ENCODE data around the gene ARHGEF5. TPM values are rescaled to one million over a fixed set of nuclear protein-coding genes. Genes with fewer than 3 reads are reported as not detected.
A peak's percentile ranks its signal among the peaks of the same experiment; 100 is the strongest.

ARHGEF5 gene
- polyA plus RNA-seq, 2 donors, result 14.6 to 22.1 TPM

DNA sequence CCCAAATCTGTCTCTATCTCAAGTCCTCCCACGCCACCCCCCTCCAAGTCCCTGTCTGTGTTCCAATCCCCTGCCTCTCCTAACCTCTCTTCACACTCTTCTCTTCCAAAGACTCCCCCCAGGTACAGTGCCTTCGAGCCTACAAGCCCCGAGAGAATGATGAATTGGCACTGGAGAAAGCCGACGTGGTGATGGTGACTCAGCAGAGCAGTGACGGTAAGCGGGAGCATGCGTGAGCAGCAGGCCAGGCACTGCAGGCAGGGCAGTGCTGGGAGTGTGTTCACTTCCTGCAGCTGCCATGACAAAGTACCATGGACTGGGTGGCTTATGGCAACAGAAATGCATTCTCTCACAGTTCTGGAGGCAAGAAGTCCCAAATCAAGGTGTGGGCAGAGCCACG lies 23.4 kb downstream of the ARHGEF5 start:
- Histone ChIP-seq H3K9me3 (ENCODE audit: control insufficient read depth in 2 of 2, insufficient read depth in 1 of 2, low read depth in 1 of 2, low read length in 1 of 2) (peaks cover 3% of the 10 kb centered on the region in 2 donors), H3K4me3 (ENCODE audit: low read depth in 1 of 2, low read length in 2 of 2) (no peak overlapping the region), H3K27ac (ENCODE audit: low read depth in 2 of 2, low read length in 1 of 2) (no peak overlapping the region), H3K4me1 (ENCODE audit: control insufficient read depth in 2 of 2, insufficient read depth in 2 of 2, low read length in 1 of 2) (peaks cover 0 to 3% of the 10 kb centered on the region in 2 donors), H3K27me3 (ENCODE audit: control insufficient read depth in 1 of 2, insufficient read depth in 2 of 2, low read length in 2 of 2) (no peaks in the 10 kb centered on the region), H3K36me3 (ENCODE audit: control insufficient read depth in 2 of 2, insufficient read depth in 2 of 2, low read length in 1 of 2) (peaks cover 11 to 14% of the 10 kb centered on the region in 2 donors)
- WGBS, 2 donors, result 86% methylated on average over 9 of the region's 9 CpGs

DNA sequence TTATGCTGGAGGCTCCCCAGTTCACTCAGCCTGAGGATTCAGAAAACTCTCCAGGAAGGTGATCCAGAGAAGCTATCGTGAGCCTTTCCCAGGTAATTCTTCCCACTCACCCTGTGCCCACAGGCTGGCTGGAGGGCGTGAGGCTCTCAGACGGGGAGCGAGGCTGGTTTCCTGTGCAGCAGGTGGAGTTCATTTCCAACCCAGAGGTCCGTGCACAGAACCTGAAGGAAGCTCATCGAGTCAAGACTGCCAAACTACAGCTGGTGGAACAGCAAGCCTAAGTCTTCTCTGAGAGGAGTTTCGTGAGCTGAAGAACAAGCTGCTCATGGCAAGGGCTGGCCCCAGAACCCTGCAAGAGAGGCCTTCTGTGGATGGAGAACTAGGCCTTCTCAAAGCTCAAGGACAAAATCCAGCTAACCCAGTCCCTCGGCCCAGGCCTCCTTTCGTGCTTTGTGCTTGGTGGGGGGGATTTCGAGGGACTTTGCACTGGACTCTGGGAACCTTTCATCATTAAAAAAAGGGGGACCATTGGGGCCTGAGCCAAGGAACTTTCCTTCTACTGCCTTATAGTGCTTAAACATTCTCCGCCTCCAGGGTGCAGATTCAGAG lies 24.7 kb downstream of the ARHGEF5 start:
- Histone ChIP-seq H3K4me3 (ENCODE audit: low read depth in 1 of 2, low read length in 2 of 2) (no peak overlapping the region), H3K9me3 (ENCODE audit: control insufficient read depth in 2 of 2, insufficient read depth in 1 of 2, low read depth in 1 of 2, low read length in 1 of 2) (peaks cover 3% of the 10 kb centered on the region in 2 donors), H3K27ac (ENCODE audit: low read depth in 2 of 2, low read length in 1 of 2) (no peak overlapping the region), H3K27me3 (ENCODE audit: control insufficient read depth in 1 of 2, insufficient read depth in 2 of 2, low read length in 2 of 2) (no peaks in the 10 kb centered on the region), H3K4me1 (ENCODE audit: control insufficient read depth in 2 of 2, insufficient read depth in 2 of 2, low read length in 1 of 2) (peaks cover 3 to 8% of the 10 kb centered on the region in 2 donors), H3K36me3 (ENCODE audit: control insufficient read depth in 2 of 2, insufficient read depth in 2 of 2, low read length in 1 of 2) (peaks cover 11 to 14% of the 10 kb centered on the region in 2 donors)
- 95 to 96% methylated on average over 11 of the region's 11 CpGs for WGBS, 2 donors

DNA sequence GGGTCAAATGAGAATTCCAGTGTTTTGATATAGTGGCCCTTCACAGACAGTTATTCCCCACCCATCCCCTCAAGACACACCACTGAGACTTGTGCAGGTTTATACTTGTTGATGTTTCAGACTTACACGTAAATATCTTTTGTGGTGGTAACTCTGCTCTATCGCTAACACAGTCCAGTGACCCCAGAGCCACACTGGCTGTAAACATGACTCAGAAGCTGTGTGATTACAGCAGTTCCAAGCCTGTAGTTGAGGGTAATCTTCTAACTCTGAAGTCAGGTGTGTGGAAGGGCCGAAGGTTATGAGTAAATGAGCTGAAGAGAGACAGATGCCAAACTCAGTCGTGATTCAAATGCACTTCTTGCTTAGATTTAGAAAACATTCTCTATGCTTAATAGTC lies 28.9 kb downstream of the ARHGEF5 start:
- peaks cover 2 to 8% of the 10 kb centered on the region in 2 donors for H3K36me3 ChIP-seq (ENCODE audit: control insufficient read depth in 2 of 2, insufficient read depth in 2 of 2, low read length in 1 of 2)
- H3K27me3 ChIP-seq (ENCODE audit: control insufficient read depth in 1 of 2, insufficient read depth in 2 of 2, low read length in 2 of 2), result no peaks in the 10 kb centered on the region
- H3K27ac ChIP-seq (ENCODE audit: low read depth in 2 of 2, low read length in 1 of 2), result peak overlapping the region; percentile 36 to 55
- H3K9me3 ChIP-seq (ENCODE audit: control insufficient read depth in 2 of 2, insufficient read depth in 1 of 2, low read depth in 1 of 2, low read length in 1 of 2), result no peaks in the 10 kb centered on the region
- WGBS, 2 donors, result 40 to 46% methylated on average over 4 of the region's 4 CpGs
- no peak overlapping the region for H3K4me3 ChIP-seq (ENCODE audit: low read depth in 1 of 2, low read length in 2 of 2)
- H3K4me1 ChIP-seq (ENCODE audit: control insufficient read depth in 2 of 2, insufficient read depth in 2 of 2, low read length in 1 of 2), result peaks cover 0 to 10% of the 10 kb centered on the region in 2 donors

DNA sequence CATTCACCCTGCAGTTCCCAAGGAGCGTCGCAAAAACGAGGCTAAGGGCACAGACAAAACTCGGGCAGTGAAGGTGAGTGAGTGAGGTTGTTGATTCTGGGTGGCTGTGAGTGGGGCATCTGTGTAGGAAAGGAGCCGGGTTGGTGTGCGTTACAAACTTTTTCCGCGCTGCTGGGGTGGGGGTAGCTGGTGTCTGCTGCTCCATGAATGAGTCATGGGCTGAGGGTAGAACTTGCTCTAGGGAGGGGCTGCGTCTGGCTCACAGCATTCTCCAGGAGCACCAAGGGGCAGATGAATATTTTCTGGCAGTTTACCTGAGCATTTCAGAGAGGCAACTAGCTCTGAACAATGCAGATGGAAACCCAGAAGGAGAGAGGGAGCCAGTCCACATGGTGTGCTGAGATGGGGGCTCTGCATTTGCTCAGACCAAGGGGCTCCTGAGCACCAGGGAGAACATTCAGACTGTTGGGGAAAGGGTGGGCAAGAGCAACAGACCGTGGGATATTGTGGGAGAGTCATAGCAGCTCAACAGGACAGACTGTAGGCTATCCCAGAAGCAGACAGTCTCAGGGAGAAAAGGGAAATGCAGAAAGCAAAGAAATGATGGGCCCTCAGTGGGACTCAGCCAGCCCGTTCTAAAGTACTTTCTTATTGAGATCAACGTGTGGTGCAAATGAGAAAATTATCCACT lies 29.5 kb downstream of the ARHGEF5 start:
- Histone ChIP-seq H3K27ac (ENCODE audit: low read depth in 2 of 2, low read length in 1 of 2) (peak overlapping the region; percentile 45 to 55), H3K36me3 (ENCODE audit: control insufficient read depth in 2 of 2, insufficient read depth in 2 of 2, low read length in 1 of 2) (peaks cover 2 to 7% of the 10 kb centered on the region in 2 donors), H3K4me1 (ENCODE audit: control insufficient read depth in 2 of 2, insufficient read depth in 2 of 2, low read length in 1 of 2) (peaks cover 0 to 10% of the 10 kb centered on the region in 2 donors), H3K4me3 (ENCODE audit: low read depth in 1 of 2, low read length in 2 of 2) (no peak overlapping the region), H3K9me3 (ENCODE audit: control insufficient read depth in 2 of 2, insufficient read depth in 1 of 2, low read depth in 1 of 2, low read length in 1 of 2) (no peaks in the 10 kb centered on the region), H3K27me3 (ENCODE audit: control insufficient read depth in 1 of 2, insufficient read depth in 2 of 2, low read length in 2 of 2) (no peaks in the 10 kb centered on the region)
- WGBS, 2 donors, result 45 to 46% methylated on average over 12 of the region's 12 CpGs

DNA sequence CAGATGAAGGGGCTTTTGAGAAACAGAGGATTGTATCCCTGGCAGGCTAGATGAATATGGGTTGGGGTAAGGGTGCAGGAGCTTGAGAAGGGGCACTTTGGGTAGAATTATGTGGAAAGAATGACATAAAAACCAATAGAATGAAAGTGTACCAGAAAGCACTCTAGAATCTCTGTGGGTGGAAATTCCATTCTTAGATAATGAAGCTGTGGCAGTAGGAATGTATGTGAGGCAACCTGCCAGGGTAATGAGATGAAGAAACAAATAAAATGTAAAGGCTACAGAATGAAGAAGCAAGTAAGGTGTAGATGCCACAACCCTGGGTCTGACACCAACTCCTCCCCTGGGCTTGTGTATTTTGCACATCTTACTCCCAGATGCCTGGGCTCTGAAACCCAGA lies 31.5 kb downstream of the ARHGEF5 start:
- Histone ChIP-seq H3K27me3 (ENCODE audit: control insufficient read depth in 1 of 2, insufficient read depth in 2 of 2, low read length in 2 of 2) (no peaks in the 10 kb centered on the region), H3K4me1 (ENCODE audit: control insufficient read depth in 2 of 2, insufficient read depth in 2 of 2, low read length in 1 of 2) (peaks cover 0 to 10% of the 10 kb centered on the region in 2 donors), H3K9me3 (ENCODE audit: control insufficient read depth in 2 of 2, insufficient read depth in 1 of 2, low read depth in 1 of 2, low read length in 1 of 2) (no peaks in the 10 kb centered on the region), H3K4me3 (ENCODE audit: low read depth in 1 of 2, low read length in 2 of 2) (no peak overlapping the region), H3K27ac (ENCODE audit: low read depth in 2 of 2, low read length in 1 of 2) (no peak overlapping the region), H3K36me3 (ENCODE audit: control insufficient read depth in 2 of 2, insufficient read depth in 2 of 2, low read length in 1 of 2) (no peaks in the 10 kb centered on the region)

DNA sequence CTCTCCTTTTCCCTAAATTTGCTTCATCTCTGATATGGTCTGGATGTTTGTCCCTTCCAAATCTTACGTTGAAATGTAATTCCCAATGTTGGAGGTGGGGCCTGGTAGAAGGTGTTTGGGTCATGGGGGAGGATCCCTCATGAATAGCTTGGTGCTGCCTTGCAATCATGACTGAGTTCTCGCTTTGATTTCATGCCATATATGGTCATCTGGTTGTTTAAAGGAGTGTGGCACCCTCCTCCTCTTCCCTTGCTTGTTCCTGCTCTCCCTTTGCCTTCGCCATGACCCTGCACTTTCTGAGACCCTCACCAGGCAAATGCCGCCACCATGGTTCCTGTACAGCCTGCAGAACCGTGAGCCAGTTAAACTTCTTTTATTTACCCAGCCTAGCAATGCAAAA lies 33.7 kb downstream of the ARHGEF5 start:
- Histone ChIP-seq H3K4me1 (ENCODE audit: control insufficient read depth in 2 of 2, insufficient read depth in 2 of 2, low read length in 1 of 2) (peaks cover 0 to 10% of the 10 kb centered on the region in 2 donors), H3K27ac (ENCODE audit: low read depth in 2 of 2, low read length in 1 of 2) (no peak overlapping the region), H3K27me3 (ENCODE audit: control insufficient read depth in 1 of 2, insufficient read depth in 2 of 2, low read length in 2 of 2) (no peaks in the 10 kb centered on the region), H3K9me3 (ENCODE audit: control insufficient read depth in 2 of 2, insufficient read depth in 1 of 2, low read depth in 1 of 2, low read length in 1 of 2) (no peaks in the 10 kb centered on the region), H3K4me3 (ENCODE audit: low read depth in 1 of 2, low read length in 2 of 2) (no peak overlapping the region), H3K36me3 (ENCODE audit: control insufficient read depth in 2 of 2, insufficient read depth in 2 of 2, low read length in 1 of 2) (no peaks in the 10 kb centered on the region)
- 89 to 92% methylated on average over 5 of the region's 5 CpGs for WGBS, 2 donors

DNA sequence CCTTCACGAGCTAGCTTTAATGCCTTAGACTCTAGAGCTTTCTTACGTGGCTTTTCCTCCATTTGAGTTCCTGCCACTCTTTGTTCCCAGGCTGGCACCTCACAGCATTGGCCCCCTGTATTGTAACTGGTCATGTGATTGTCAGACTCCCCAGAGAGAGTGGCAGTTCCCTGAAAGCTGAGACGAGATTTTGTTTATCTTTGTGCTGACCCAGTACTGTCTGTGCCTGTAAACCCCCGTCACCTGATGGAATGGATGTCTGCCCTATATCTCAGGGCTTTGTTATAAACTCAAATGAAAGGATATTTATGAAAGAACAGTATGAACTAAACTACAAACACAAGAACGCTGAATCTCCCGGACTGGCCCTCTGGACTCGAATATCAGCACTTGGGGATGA lies 35.3 kb downstream of the ARHGEF5 start:
- Histone ChIP-seq H3K9me3 (ENCODE audit: control insufficient read depth in 2 of 2, insufficient read depth in 1 of 2, low read depth in 1 of 2, low read length in 1 of 2) (no peaks in the 10 kb centered on the region), H3K36me3 (ENCODE audit: control insufficient read depth in 2 of 2, insufficient read depth in 2 of 2, low read length in 1 of 2) (no peaks in the 10 kb centered on the region), H3K4me1 (ENCODE audit: control insufficient read depth in 2 of 2, insufficient read depth in 2 of 2, low read length in 1 of 2) (no peaks in the 10 kb centered on the region), H3K4me3 (ENCODE audit: low read depth in 1 of 2, low read length in 2 of 2) (no peak overlapping the region), H3K27ac (ENCODE audit: low read depth in 2 of 2, low read length in 1 of 2) (no peak overlapping the region), H3K27me3 (ENCODE audit: control insufficient read depth in 1 of 2, insufficient read depth in 2 of 2, low read length in 2 of 2) (no peaks in the 10 kb centered on the region)
- 68 to 70% methylated on average over 7 of the region's 7 CpGs for WGBS, 2 donors

DNA sequence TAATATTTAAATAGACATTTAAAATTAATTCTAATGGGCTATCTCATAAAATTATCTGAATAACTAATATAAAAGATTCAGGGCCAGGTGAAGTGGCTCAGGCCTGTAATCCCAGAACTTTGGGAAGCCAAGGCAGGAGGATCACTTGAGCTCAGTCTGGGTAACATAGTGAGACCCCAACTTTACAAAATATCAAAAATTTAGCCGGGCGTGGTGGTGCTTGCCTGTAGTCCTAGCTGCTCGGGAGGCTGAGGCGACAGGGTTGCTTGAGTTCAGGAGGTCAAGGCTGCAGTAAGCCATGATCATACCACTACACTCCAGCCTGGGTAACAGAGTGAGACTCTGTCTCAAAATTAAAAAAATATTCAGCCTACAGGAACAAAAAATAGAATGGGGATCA lies 35.8 kb downstream of the ARHGEF5 start:
- 85 to 96% methylated on average over 4 of the region's 4 CpGs for WGBS, 2 donors
- H3K27ac ChIP-seq (ENCODE audit: low read depth in 2 of 2, low read length in 1 of 2), result no peak overlapping the region
- no peak overlapping the region for H3K4me3 ChIP-seq (ENCODE audit: low read depth in 1 of 2, low read length in 2 of 2)
- H3K4me1 ChIP-seq (ENCODE audit: control insufficient read depth in 2 of 2, insufficient read depth in 2 of 2, low read length in 1 of 2), result no peaks in the 10 kb centered on the region
- no peaks in the 10 kb centered on the region for H3K36me3 ChIP-seq (ENCODE audit: control insufficient read depth in 2 of 2, insufficient read depth in 2 of 2, low read length in 1 of 2)
- no peaks in the 10 kb centered on the region for H3K27me3 ChIP-seq (ENCODE audit: control insufficient read depth in 1 of 2, insufficient read depth in 2 of 2, low read length in 2 of 2)
- H3K9me3 ChIP-seq (ENCODE audit: control insufficient read depth in 2 of 2, insufficient read depth in 1 of 2, low read depth in 1 of 2, low read length in 1 of 2), result no peaks in the 10 kb centered on the region

DNA sequence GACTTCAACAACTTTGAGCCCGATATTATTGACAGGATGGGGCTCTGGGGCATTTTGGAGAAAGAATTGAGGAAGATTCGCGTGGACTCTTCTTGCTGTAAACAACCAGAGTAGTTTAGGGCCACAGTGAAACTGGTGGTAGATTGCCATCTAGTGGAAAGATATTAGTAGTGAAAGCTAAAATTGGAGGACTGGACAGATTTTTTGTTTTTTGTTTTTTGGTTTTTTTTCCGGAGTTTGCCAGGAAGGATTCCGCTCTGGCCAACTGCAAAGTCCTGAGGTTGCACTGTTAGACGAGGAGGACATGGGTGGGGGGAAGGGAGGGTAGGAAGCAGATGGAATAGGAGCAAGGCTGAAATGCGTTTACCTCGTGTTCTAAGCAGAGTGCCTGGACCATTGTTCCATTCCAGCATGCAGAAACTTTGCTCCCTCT lies 36.6 kb downstream of the ARHGEF5 start:
- Histone ChIP-seq H3K27me3 (ENCODE audit: control insufficient read depth in 1 of 2, insufficient read depth in 2 of 2, low read length in 2 of 2) (no peaks in the 10 kb centered on the region), H3K4me1 (ENCODE audit: control insufficient read depth in 2 of 2, insufficient read depth in 2 of 2, low read length in 1 of 2) (no peaks in the 10 kb centered on the region), H3K27ac (ENCODE audit: low read depth in 2 of 2, low read length in 1 of 2) (no peak overlapping the region), H3K9me3 (ENCODE audit: control insufficient read depth in 2 of 2, insufficient read depth in 1 of 2, low read depth in 1 of 2, low read length in 1 of 2) (no peaks in the 10 kb centered on the region), H3K36me3 (ENCODE audit: control insufficient read depth in 2 of 2, insufficient read depth in 2 of 2, low read length in 1 of 2) (no peaks in the 10 kb centered on the region), H3K4me3 (ENCODE audit: low read depth in 1 of 2, low read length in 2 of 2) (no peak overlapping the region)
- WGBS, 2 donors, result 3 to 5% methylated on average over 8 of the region's 8 CpGs

DNA sequence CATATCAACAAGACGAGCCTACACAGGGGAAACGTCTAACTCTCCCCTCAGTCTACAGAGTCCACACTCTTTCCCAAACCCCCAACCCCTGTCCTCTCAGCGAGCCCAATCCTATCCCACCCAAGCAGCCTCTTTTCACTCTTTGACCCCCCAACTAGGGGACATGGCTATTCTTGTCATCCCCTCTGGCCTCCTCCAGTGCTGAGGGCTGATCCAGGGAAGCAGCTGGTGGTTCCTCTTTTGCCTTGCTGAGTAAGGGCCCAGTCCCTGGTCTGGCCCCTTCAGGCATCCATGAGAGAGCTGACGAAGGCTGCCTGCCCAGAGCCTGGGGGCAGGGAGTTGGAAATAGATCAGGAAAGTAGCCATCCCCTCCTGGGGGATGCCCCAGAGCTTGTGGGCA lies 41.9 kb downstream of the ARHGEF5 start:
- Histone ChIP-seq H3K9me3 (ENCODE audit: control insufficient read depth in 2 of 2, insufficient read depth in 1 of 2, low read depth in 1 of 2, low read length in 1 of 2) (no peaks in the 10 kb centered on the region), H3K27me3 (ENCODE audit: control insufficient read depth in 1 of 2, insufficient read depth in 2 of 2, low read length in 2 of 2) (no peaks in the 10 kb centered on the region), H3K4me1 (ENCODE audit: control insufficient read depth in 2 of 2, insufficient read depth in 2 of 2, low read length in 1 of 2) (no peaks in the 10 kb centered on the region), H3K27ac (ENCODE audit: low read depth in 2 of 2, low read length in 1 of 2) (no peak overlapping the region), H3K4me3 (ENCODE audit: low read depth in 1 of 2, low read length in 2 of 2) (no peak overlapping the region), H3K36me3 (ENCODE audit: control insufficient read depth in 2 of 2, insufficient read depth in 2 of 2, low read length in 1 of 2) (no peaks in the 10 kb centered on the region)
- 78 to 80% methylated on average over 4 of the region's 4 CpGs for WGBS, 2 donors

All from esophagus (tissue), 2 donors.